H1 (cell line): ENCODE results near the gene FASN. TPM values are rescaled to one million over a fixed set of nuclear protein-coding genes. Genes with fewer than 3 reads are reported as not detected.

ENCODE experiments used
- CTCF ChIA-PET: fragments of 300-600 bp; sonication (Branson Sonifier 250); formaldehyde crosslinking; loops from one replicate; lab custom pipeline; 2021; ENCODE audit not compliant: partially characterized antibody; lab: Charles Lee
- POLR2A ChIA-PET: fragments of 300-600 bp; sonication (Branson Sonifier 250); formaldehyde crosslinking; loops from one replicate; lab custom pipeline; 2021; ENCODE audit warnings: inconsistent platforms; ENCODE audit not compliant: partially characterized antibody; lab: Charles Lee
- DNase-seq, 2 experiments: peaks; one replicate each; pipeline versions ENCODE4 v3.0.0 to v3.0.0-alpha.2; 2010 to 2022; ENCODE audit warnings: low spot score in 2 of 2, low read depth in 1 of 2, mixed read lengths in 1 of 2
- FAIRE-seq: peaks from 2 replicates; lab custom pipeline; 2011; peaks lifted over from hg19 to GRCh38; lab: Jason Lieb, UNC
- H2AFZ ChIP-seq: 2 replicates; pipeline ENCODE4 v1.8.1; 2012; ENCODE audit warnings: low read length, inconsistent platforms
- H2AK5ac ChIP-seq: 2 replicates; pipeline ENCODE4 v1.6.1; 2013; ENCODE audit warnings: low read depth, low read length
- H2BK120ac ChIP-seq: replicated peaks from 2 replicates; pipeline ENCODE3; 2013; ENCODE audit warnings: low read depth, low read length, inconsistent platforms
- H2BK12ac ChIP-seq: 2 replicates; pipeline ENCODE4 v1.6.1; 2013; ENCODE audit warnings: low read depth, low read length
- H2BK15ac ChIP-seq: 2 replicates; pipeline ENCODE4 v1.6.1; 2013; ENCODE audit warnings: low read length
- H2BK20ac ChIP-seq: 2 replicates; pipeline ENCODE4 v1.6.1; 2013; ENCODE audit warnings: low read length
- H2BK5ac ChIP-seq: 2 replicates; pipeline ENCODE4 v1.6.1; 2013; ENCODE audit warnings: low read depth, low read length
- H3K14ac ChIP-seq: 2 replicates; pipeline ENCODE4 v1.6.1; 2013; ENCODE audit warnings: inconsistent platforms; ENCODE audit not compliant: insufficient read length
- H3K18ac ChIP-seq: 2 replicates; pipeline ENCODE4 v1.6.1; 2013; ENCODE audit warnings: low read length; ENCODE audit errors: extremely low read depth
- H3K23ac ChIP-seq: 2 replicates; pipeline ENCODE4 v1.6.1; 2013; ENCODE audit warnings: inconsistent platforms; ENCODE audit not compliant: insufficient read length
- H3K23me2 ChIP-seq: 2 replicates; pipeline ENCODE4 v1.6.1; 2013; ENCODE audit warnings: low read depth, low read length
- H3K27ac ChIP-seq: 2 replicates; pipeline ENCODE4 v1.6.1; 2011; ENCODE audit warnings: low read depth, low read length, inconsistent platforms
- H3K27me3 ChIP-seq, 4 experiments: replicated peaks in 1 of 4; 1 replicate in 1 of 4; 2 replicates in 3 of 4; pipeline versions ENCODE4 v1.6.1 to v1.8.1; 2011 to 2013; ENCODE audit warnings: low read length in 3 of 4, mild to moderate bottlenecking in 3 of 4, inconsistent platforms in 2 of 4, mixed read lengths in 2 of 4, moderate library complexity in 1 of 4; ENCODE audit not compliant: control insufficient read depth in 3 of 4, insufficient read depth in 3 of 4; ENCODE audit errors: extremely low read depth in 1 of 4
- H3K36me3 ChIP-seq, 4 experiments: 2 replicates each; pipeline versions ENCODE4 v1.6.1 to v1.8.1; 2011 to 2013; ENCODE audit warnings: mild to moderate bottlenecking in 4 of 4, low read length in 3 of 4, moderate library complexity in 2 of 4, control low read depth in 1 of 4, inconsistent platforms in 1 of 4; ENCODE audit not compliant: insufficient read depth in 4 of 4, control insufficient read depth in 2 of 4
- H3K4ac ChIP-seq: replicated peaks from 2 replicates; pipeline ENCODE3; 2013; ENCODE audit warnings: low read length, low read depth, mixed read lengths, inconsistent platforms; ENCODE audit not compliant: insufficient read length
- H3K4me1 ChIP-seq, 4 experiments: replicated peaks in 1 of 4; 1 replicate in 1 of 4; 2 replicates in 3 of 4; pipeline versions ENCODE4 v1.6.1 to v1.8.1; 2011 to 2013; ENCODE audit warnings: low read length in 3 of 4, inconsistent platforms in 2 of 4, mixed read lengths in 1 of 4; ENCODE audit not compliant: insufficient read depth in 4 of 4, control insufficient read depth in 3 of 4
- H3K4me2 ChIP-seq, 2 experiments: 2 replicates each; pipeline versions ENCODE4 v1.6.1 to v1.8.1; 2011 to 2013; ENCODE audit warnings: low read depth in 2 of 2, low read length in 2 of 2, control low read depth in 1 of 2, inconsistent platforms in 1 of 2, mild to moderate bottlenecking in 1 of 2; ENCODE audit not compliant: insufficient read depth in 1 of 2
- H3K4me3 ChIP-seq, 4 experiments: fragments of 200-600, 300-600 bp in 1 of 4; sonication (generic), shearing (Covaris generic), sonication (Bioruptor Twin) in 1 of 4; 2 replicates each; pipeline versions ENCODE4 v1.5.1 to v1.8.1; 2011 to 2016; ENCODE audit warnings: low read length in 4 of 4, low read depth in 3 of 4, control low read depth in 2 of 4, inconsistent platforms in 2 of 4, mild to moderate bottlenecking in 2 of 4, mixed read lengths in 1 of 4, moderate library complexity in 1 of 4; ENCODE audit not compliant: insufficient read depth in 2 of 4; ENCODE audit errors: extremely low read depth in 1 of 4
- H3K56ac ChIP-seq: replicated peaks from 2 replicates; pipeline ENCODE3; 2013; ENCODE audit warnings: low read depth, mild to moderate bottlenecking, mixed read lengths, low read length, inconsistent platforms; ENCODE audit not compliant: insufficient read length
- H3K79me1 ChIP-seq: 2 replicates; pipeline ENCODE4 v1.6.1; 2013; ENCODE audit warnings: low read depth, low read length, control low read depth
- H3K79me2 ChIP-seq, 2 experiments: 2 replicates each; pipeline versions ENCODE4 v1.6.1 to v1.8.1; 2012 to 2013; ENCODE audit warnings: low read length in 2 of 2, mild to moderate bottlenecking in 2 of 2, inconsistent platforms in 1 of 2; ENCODE audit not compliant: insufficient read depth in 2 of 2, control insufficient read depth in 1 of 2
- H3K9ac ChIP-seq, 4 experiments: replicated peaks in 1 of 4; 1 replicate in 1 of 4; 2 replicates in 3 of 4; pipeline versions ENCODE4 v1.6.1 to v1.8.1; 2011 to 2013; ENCODE audit warnings: low read depth in 3 of 4, low read length in 3 of 4, control low read depth in 2 of 4, mild to moderate bottlenecking in 2 of 4, moderate library complexity in 2 of 4, inconsistent platforms in 1 of 4; ENCODE audit errors: extremely low read depth in 1 of 4
- H3K9me3 ChIP-seq, 2 experiments: 2 replicates each; pipeline versions ENCODE4 v1.6.1 to v1.8.1; 2012 to 2013; ENCODE audit warnings: mild to moderate bottlenecking in 2 of 2, moderate library complexity in 2 of 2, control low read depth in 1 of 2, inconsistent platforms in 1 of 2, low read depth in 1 of 2, low read length in 1 of 2, mixed read lengths in 1 of 2; ENCODE audit not compliant: insufficient read depth in 2 of 2
- H4K20me1 ChIP-seq, 2 experiments: replicated peaks in 1 of 2; 2 replicates each; pipeline versions ENCODE3 to v1.8.1; 2011 to 2013; ENCODE audit warnings: inconsistent platforms in 2 of 2, low read length in 2 of 2, mild to moderate bottlenecking in 1 of 2; ENCODE audit not compliant: insufficient read depth in 2 of 2, control insufficient read depth in 1 of 2
- H4K5ac ChIP-seq: 2 replicates; pipeline ENCODE4 v1.6.1; 2013; ENCODE audit warnings: low read length, low read depth, mixed read lengths, inconsistent platforms; ENCODE audit not compliant: insufficient read length
- H4K8ac ChIP-seq: 2 replicates; pipeline ENCODE4 v1.8.0; 2013; ENCODE audit warnings: mild to moderate bottlenecking, moderate library complexity, low read length, inconsistent platforms; ENCODE audit not compliant: insufficient read depth; ENCODE audit errors: extremely low read depth
- H4K91ac ChIP-seq: replicated peaks from 2 replicates; pipeline ENCODE3; 2013; ENCODE audit warnings: low read length, mixed read lengths, inconsistent platforms; ENCODE audit not compliant: insufficient read length
- BRCA1 ChIP-seq: IDR thresholded peaks from 2 replicates; pipeline ENCODE4 v1.6.1; 2012; ENCODE audit warnings: low read depth, low read length, improper control_type of control experiment
- GABPA ChIP-seq: IDR thresholded peaks from 2 replicates; pipeline ENCODE4 v1.6.1; 2011; ENCODE audit warnings: mild to moderate bottlenecking, low read length, moderate library complexity, borderline replicate concordance; ENCODE audit not compliant: insufficient read depth
- RXRA ChIP-seq: IDR thresholded peaks from 2 replicates; pipeline ENCODE4 v1.6.1; 2011; ENCODE audit warnings: low read depth, mild to moderate bottlenecking, low read length, moderate library complexity; ENCODE audit not compliant: insufficient read depth
- WGBS, 2 experiments: shearing (Covaris generic) in 1 of 2; methylation state at CpG; one replicate each; pipeline versions ENCODE4 v1.1.6 to v1.1.7; 2013 to 2015; ENCODE audit warnings: low lambda C conversion rate in 2 of 2, mixed read lengths in 2 of 2, inconsistent platforms in 1 of 2, low coverage in 1 of 2, missing lambda C conversion rate in 1 of 2; ENCODE audit not compliant: insufficient replicate concordance in 2 of 2, insufficient coverage in 1 of 2, insufficient read length in 1 of 2; ENCODE audit errors: extremely low coverage in 1 of 2, missing lambda C conversion rate in 1 of 2; 5-methylcytosine and 5-hydroxymethylcytosine counted together
- polyA plus RNA-seq, 7 experiments: library from polyadenylated mRNA; depleted of rRNA in 3 of 7; stranded (reverse) in 5 of 7; unstranded in 2 of 7; fragments of >200 nt in 5 of 7; fragments of 200-250 nt in 2 of 7; gene quantifications; 1 replicate in 5 of 7; 2 replicates in 1 of 7; 4 replicates in 1 of 7; pipeline versions ENCODE4 v1.2.1 to v1.2.3, GENCODE V29; 2011 to 2013; ENCODE audit warnings: missing spikeins in 2 of 7, mixed read lengths in 2 of 7
- total RNA-seq: library from RNA; stranded (reverse); fragmentation: NEBNext Ultra II Directional; extraction: Animal tissue kit (Norgen Biotek cat#: 25700); gene quantifications from 2 replicates; pipeline ENCODE4 v1.2.1, GENCODE V29; 2021

Gene FASN
- total and polyA plus RNA-seq, 2 of the 8 experiments (the other 6 are each of a cell fraction or from before 2014, with no cell fraction given) = 143 to 561 TPM

DNA sequence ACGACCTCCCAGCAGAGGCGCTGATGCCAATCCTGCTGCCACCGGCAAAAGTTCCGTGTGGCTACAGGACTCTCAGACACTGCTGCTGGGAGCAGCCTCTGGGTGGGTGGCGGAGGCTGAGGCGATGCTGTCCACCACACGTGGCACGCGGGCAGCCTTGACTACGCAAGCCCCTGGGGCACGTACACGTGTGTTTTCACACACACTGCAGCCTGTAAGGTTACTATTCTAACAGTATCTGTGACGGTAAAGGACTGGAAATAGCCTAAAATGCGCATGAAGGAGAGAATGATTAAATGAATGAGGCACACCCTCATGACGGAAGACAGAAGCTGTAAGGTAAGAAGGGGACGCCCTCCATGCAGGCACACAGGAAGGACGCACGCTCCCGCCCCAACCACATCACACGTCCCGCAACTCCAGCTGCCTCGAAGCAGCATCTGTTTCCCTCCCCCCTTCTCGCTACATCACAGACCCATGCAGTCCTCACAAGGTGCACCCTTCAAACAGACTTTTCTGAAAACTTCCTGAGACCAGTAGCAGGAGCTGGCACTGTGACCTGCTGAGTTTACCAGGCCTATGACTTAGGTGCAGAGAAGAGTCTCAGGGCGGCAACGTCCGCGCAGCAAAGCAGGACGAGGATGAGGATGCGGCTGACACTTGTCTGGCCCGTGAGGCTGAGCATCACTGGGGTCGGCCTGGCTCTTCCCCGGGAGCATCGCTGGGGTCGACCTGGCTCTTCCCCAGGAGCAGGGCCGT lies 28.7 kb upstream of the FASN start:
- no peaks in the 10 kb centered on the region for H3K23me2 ChIP-seq
- no peaks in the 10 kb centered on the region; the same call in 1 of the 2 replicates for H3K79me1 ChIP-seq
- H3K9me3 ChIP-seq = no peaks in the 10 kb centered on the region
- no peak overlapping the region for H4K91ac ChIP-seq
- H3K79me2 ChIP-seq = no peaks in the 10 kb centered on the region
- DNase-seq (no peak), FAIRE-seq (no peak)
- H3K4me3 ChIP-seq = no peak overlapping the region
- ChIA-PET POLR2A (interaction anchor here (1.5 kb wide), 1 partner anchor 28 kb away, joined by 5 read pairs; the partner anchor contains the start of gene FASN), CTCF (interaction anchor here (0.8 to 2.3 kb wide), 3 partner anchors 18 to 28 kb away, joined by 3 to 7 read pairs (median 4); no protein-coding TSS in a partner anchor)
- H3K27me3 ChIP-seq = no peaks in the 10 kb centered on the region
- no peak overlapping the region for H3K27ac ChIP-seq
- H4K20me1 ChIP-seq = peaks cover 0 to 1% of the 10 kb centered on the region in 2 experiments
- no peaks in the 10 kb centered on the region for H3K36me3 ChIP-seq
- no peak overlapping the region for H2BK120ac ChIP-seq
- no peak overlapping the region for H3K4ac ChIP-seq
- H3K4me2 ChIP-seq = no peak overlapping the region
- no peak for TF ChIP-seq RXRA
- TF ChIP-seq BRCA1 = no peak
- TF ChIP-seq GABPA = no peak
- H2AFZ ChIP-seq = no peak overlapping the region
- no peak overlapping the region for H2BK15ac ChIP-seq
- H2BK5ac ChIP-seq = no peak overlapping the region
- H3K23ac ChIP-seq = no peak overlapping the region
- H2AK5ac ChIP-seq = no peak overlapping the region
- no peak overlapping the region for H3K14ac ChIP-seq
- no peak overlapping the region for H3K18ac ChIP-seq
- H3K56ac ChIP-seq = no peak overlapping the region
- no peak overlapping the region for H2BK12ac ChIP-seq
- no peak overlapping the region for H4K5ac ChIP-seq
- H3K9ac ChIP-seq = no peak overlapping the region
- H4K8ac ChIP-seq = no peak overlapping the region
- no peak overlapping the region for H2BK20ac ChIP-seq
- H3K4me1 ChIP-seq = no peaks in the 10 kb centered on the region; a peak in 1 of 7 replicates
- 86% methylated on average over 34 of the region's 35 CpGs; no CpG with 5 or more reads in 1 of the 2 experiments for WGBS, 2 experiments
